Activated CD4-positive, alpha-beta T cell treated with anti-CD3 and anti-CD28 coated beads, Interleukin-2, amount 50 U/mL, for 24 hours (primary cell): Measurements from ENCODE around the gene GSG1L.

Experiments
- DNase-seq, 2 donors: peaks; one replicate each; pipeline ENCODE4 v3.0.0-alpha.2; 2020; ENCODE audit warnings: low read depth in 1 of 2, low spot score in 1 of 2

The GSG1L gene

GRCh38 chr16:27742333-27742732 is 321.2 kb downstream of the GSG1L start:
- DNase-seq: no peak

DNA sequence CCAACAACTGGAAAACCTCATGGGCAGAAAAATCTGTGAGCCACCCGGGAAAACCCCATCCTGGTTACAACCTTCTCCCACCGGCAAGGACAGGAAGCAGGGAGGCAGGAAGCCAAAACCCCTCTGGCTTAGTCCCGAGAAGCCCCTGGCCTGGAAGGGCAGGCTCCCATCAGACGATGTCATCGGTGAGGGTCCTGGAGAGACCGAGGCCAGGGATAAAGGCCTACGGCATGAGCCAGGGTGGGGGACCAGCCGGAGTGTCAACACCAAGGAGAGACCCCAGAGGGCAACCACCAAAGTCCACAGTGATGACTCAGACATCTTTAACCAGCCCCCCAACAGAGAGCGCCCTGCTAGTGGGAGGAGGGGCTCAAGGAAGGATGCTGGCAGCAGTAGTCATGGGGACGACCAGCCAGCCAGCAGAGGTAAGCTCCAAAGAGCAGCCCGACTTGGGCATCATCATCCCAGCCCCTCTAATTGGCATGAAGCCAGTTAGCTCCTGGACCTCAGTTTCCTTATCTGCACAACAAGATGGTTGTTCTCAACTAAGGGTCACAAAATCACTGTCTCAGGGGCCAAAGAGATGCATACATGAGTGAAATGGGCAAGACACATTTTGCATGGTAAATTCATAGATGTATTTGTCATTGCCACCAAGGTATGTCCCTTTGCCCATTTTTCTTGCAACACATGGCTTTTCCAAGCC is 322.9 kb downstream of the GSG1L start:
- no peak for DNase-seq

GRCh38 chr16:27739606-27740357 is 323.7 kb downstream of the GSG1L start:
- DNase-seq: no peak

DNA sequence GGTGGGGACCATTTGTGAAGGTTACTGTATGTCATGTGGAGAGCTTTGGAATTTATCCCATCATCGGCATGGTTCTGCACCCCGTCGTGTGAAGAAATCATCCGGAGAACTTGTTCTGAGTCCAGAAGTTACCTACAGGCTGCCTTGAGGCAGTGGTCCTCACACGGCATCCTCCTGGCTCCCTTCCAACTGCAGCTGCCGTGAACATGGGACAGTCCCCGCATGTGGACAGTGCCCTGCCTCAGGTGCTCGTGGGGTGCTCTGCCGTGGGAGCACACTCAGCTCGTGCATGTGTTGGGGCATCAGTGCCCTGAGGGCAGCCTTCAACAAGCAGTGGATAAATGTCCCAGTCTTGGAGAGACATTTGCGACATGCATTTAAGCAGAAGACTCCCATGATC is 324.9 kb downstream of the GSG1L start:
- no peak for DNase-seq
